ENCODE measurements around the gene PMVK.
A peak's percentile ranks its signal among the peaks of the same experiment; 100 is the strongest.

Gene PMVK

GRCh38 chr1:154951901-154952657 lies 15.6 kb upstream of the PMVK start:
- peak; percentile 30 to 47 for DNase-seq (ENCODE audit: low read depth in 2 of 2)

DNA sequence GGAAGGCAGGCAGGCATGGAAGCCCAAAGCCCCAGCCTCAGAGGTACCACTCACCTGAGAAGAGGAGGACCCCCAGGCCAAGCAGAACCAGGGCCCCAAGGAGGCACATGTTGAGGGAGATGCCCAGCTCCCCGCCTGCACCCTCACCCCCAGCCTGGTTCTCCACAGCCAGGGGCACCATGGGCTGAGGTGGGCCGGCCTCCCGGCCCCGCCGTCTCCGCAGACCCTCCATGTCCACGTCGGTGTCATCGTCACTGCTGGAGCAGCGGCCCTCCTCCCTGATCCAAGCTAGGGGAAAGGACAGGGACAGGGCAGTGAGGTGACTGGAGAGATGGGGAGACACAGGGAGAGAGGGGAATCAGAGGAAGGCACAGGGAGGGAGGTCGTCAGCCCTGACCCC lies 11.6 kb upstream of the PMVK start:
- DNase-seq (ENCODE audit: low read depth in 2 of 2), result no peak

DNA sequence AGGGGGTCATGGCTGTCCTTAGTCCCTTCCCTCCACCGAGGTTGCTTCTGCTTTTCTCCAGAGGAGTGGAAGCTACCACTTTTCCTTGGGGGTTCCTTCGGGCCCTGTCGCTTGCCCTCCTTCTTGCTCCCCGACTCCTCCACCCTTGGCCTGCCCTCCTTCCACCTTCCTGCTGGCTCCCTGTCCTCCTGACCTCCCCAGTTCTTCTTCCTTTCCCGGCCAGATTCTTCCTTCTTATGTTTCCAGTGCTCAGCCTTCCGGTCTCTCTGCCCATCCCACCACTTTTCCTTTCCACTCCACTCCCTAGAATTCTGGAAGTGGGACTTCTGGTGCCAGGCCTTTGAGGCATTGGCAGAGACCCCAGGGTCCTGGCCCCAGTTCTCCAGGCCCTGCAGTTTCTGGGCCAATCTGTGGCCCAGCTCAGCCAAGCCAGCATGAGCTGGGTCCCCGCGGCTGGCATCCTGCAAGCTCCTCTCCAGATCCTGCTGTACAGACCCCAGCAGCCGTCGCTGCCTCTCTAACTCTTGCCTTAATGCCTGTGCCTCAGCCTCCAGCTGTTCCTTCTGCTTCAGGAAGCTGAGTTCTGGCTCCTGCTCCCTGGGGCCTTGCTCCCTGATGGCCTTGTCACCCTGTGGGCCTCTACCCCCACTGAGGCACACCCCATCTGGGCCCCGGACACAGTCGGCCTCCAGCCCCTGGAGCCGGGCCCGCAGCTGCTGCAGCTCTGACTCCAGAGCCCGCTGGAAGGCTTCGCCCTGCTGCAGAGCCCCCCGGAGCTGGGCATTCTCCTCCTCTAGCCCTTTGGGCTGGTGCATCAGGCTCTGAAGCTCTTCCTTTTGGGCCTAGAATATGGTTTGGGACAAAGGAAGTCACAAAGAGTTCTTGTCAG lies 9.7 kb upstream of the PMVK start:
- no peak for DNase-seq (ENCODE audit: low read depth in 2 of 2)

GRCh38 chr1:154945160-154945961 lies 8.8 kb upstream of the PMVK start:
- DNase-seq (ENCODE audit: low read depth in 2 of 2), result no peak

DNA sequence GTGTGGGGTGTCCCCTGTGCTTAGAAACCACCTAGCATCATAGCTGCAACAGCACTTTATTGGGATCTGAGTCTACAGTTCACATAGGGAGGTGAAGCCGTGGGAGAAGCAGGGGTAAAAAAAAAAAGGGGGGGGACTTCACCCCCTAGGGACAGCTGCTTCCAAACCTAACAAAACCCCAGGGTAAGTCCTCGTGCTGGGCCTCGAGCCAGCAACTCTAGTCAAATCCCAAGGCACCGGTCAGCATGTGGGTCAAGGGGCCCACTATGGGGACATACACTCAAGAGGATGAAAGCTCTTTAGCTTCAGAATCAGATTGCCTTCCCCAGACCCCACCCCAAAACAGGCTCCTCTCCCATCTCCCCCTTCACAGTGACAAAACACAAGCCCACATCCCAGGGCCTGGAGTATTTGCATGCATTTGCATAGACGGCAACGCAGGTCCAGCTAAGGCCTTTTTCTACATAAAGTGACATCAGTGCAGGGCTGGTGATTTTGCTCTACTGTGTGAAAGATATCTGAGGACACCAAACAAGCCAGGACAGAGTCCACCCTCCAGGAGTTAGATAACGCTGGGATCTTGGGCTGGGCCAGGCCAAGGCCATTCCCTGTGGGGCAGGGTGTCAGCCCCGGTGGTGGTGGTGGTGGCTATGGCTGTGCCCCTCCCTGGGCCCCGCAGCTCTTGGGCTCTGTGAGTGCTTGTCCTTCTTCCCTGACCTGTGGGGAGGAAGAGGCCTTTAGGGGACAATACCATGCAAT lies 8.1 kb upstream of the PMVK start:
- DNase-seq (ENCODE audit: low read depth in 2 of 2), result no peak

DNA sequence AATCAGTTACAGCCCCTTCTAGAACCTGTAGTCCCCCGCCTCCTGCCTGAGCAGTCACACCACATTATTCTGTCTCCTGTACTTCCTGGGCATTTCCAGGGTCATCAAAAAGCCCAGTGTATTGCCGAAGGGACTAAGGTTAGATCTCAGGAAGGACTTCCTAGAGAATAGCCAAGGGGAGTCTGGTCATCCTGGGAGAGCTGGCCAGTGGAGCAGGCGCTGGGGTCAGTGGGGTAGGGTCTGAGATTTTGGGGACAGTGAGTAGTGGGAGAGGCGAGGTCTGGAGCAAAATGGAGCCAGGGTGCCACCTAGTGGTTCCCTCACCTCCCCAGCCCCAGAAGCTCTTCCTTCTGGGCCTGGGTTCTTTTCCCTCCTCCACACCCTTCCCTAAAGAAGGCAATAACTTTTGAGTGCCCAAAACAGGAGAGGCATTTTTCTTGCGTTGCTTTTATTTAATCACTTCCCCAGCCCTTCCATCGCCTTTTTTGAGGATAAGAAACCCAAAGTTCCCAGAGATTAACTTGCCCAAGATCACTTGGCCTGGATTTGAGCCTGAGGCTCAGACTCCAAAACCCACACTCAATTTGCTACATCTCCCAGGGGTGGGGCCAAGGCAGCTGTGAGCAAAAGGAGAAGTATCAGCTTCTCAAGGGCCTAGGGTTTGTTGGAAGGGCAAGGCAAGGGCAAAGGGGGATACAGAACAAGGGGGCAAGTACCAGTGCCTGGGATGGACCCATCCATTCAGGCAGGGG lies 7.3 kb upstream of the PMVK start:
- DNase-seq (ENCODE audit: low read depth in 2 of 2), result no peak

GRCh38 chr1:154941333-154942013 lies 5.0 kb upstream of the PMVK start:
- no peak for DNase-seq (ENCODE audit: low read depth in 2 of 2)

DNA sequence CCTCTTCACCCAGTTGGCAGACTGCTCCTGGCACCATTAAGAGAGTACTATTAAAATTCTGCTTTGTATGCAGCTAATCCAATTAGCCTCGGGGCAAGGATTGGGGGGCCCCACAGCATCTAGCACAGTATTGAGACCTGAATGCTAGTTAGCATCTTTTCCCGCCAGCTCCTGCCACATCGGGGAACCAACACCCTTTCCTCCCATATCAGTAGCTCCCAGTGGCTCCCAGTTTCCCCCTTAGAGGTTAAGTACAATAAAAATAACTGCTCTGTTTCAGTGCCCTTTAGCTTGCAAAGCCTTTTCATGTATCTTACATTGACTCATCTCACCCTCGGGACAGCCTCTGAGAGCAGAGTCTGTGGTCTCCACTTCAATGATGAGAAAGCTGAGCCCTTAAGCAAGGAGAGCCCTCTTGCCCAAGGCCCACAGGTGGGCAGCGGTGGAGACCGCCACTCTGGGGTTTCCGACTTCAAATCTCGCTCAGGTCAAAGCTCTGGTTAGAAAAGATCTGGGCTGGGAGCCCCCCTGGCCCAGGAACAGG lies 4.2 kb upstream of the PMVK start:
- DNase-seq (ENCODE audit: low read depth in 2 of 2), result no peak

GRCh38 chr1:154940213-154940560 lies 3.7 kb upstream of the PMVK start:
- no peak for DNase-seq (ENCODE audit: low read depth in 2 of 2)

DNA sequence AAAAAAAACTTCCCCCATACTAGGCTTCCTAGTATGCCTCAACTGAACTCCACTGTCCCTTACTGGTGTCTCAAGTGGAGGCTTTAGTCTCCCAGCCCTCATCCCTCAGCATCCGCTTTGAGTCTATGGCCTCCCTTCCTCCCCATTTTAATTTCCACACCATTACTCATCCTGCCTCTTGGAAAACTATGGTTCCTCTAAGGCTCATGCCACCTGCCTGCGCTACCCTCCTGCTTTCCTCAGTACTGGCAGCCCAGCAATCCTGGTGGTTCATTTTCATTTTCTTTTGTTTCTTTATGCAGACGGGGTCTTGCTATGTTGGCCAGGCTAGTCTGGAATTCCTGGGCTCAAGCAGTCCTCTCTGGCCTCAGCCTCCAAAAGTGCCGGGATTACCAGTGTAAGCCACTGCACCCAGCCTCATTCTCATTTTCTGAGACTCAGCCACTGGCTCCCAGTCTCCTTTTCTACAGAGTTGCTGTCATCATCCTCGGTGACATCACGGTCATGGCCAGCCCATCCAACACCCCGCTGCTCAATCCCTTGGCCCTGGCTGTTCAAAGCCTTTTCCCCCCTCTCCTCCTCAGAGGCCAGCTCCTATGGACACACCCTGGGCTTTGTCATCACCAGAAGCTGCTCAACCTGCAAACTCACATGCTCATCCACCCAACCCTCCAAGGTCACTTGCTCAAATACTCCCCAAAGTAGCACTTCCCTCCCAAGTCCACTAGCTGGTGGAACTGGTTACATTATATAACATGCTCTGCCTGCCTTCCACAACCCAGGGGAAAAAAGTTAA lies 2.3 kb upstream of the PMVK start:
- DNase-seq (ENCODE audit: low read depth in 2 of 2), result no peak

GRCh38 chr1:154937988-154938386 lies 1.5 kb upstream of the PMVK start:
- no peak for DNase-seq (ENCODE audit: low read depth in 2 of 2)

DNA sequence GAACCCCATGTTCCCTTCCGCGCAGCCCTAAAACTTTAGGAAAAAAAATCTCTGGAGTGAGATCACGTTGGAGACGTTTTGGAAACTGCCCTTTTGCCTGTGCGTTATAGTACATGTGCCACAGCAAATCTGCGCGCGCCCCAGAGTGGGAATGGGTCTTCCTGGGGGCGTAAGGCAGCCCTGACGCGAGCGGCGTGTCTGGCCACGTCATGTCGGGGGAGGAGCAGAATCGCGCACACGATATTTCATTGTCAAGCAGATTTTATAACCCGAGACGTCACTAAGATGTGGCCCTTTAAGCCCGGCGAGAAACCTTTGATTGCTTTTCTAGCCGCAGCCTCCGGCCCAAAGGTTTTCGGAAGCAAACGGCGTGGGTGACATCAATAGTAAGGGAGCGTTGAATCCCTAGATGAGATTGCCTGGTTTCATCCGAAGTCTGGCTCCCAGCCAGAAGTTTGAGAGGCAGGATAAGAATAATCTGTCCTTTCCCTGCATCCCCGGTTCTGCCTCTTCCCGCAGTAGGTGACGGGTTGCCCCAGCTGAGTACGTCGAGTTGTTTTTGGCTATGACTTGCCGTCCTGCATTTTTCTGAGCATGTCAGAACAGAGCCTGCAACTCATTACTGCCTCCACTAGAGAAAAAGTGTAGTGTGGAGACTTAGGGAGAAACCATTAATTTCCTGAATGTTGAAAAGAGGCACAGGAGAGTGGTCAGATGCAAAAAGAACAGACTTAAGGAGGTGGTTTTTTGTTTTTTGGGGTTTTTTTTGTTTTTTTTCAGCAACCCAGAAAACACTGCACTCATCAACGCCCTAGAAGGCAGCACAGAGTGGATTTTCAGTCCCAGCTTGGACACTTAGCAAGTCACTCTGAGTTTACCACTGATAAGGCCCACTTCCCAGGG lies 817 bp upstream of the PMVK start:
- DNase-seq (ENCODE audit: low read depth in 2 of 2), result peak; percentile 82

DNA sequence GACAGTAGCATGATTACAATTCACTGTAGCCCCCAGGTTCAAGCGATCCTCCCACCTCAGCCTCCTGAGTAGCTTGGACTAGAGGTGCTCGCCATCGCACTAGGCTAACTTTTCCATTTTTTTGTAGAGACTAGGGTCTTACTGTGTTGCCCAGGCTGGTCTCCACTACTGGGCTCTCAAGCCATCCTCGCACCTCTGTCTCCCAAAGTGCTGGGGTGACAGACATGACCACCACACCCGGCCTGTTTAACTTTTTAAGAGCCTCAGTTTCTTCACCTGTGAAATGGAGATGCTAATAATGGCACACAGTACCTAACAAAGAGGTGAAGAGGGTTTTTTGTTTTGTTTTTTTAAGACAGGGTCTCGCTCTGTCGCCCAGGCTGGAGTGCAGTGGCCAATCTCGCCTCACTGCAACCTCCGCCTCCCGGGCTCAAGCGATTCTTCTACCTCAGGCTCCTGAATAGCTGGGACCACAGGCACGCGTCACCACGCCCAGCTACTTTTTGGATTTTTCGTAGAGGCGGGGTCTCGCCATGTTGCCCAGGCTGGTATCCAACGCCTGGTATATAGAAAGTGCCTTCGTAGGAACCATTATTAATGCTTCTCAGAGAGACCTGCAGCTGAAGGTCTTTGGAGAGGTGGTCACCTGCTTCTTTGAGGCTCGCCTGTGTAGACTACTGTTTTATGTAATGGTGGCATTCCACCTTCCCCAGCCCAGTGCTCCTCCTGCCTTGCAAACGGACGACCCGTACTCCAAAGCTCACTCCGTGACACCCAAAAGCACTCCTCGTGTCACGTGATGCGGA lies 567 bp downstream of the PMVK start:
- DNase-seq (ENCODE audit: low read depth in 2 of 2), result no peak

- DNase-seq (ENCODE audit: low read depth in 2 of 2), result no peak
Observed at GRCh38 chr1:154934358-154934948, 2.1 kb downstream of the PMVK start.

DNA sequence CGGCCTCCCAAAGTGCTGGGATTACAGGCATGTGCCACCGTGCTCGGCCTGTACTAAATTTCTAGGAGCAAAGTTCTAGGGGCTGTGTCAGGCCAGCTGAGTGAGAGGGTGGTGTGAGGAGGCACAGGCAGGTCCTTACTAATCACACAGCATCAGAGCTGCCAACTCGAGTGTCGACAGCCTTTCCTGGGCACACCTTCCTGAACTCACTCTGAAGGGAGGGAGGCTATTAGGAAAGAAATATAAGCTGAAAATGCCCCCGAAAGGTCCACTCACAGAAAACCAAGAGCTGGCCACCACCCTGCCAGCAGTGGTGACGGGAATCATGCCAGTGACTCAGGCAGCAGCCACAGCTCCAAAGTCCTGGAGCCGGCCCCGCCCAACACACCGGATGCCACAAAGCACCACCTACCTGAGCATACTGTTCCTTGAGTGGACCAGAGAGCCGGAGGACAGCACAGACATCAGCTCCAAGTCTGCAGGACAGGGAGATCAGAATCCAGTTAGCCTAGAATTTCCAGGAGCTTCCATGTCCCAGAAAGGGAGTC lies 4.5 kb downstream of the PMVK start:
- no peak for DNase-seq (ENCODE audit: low read depth in 2 of 2)

- no peak for DNase-seq (ENCODE audit: low read depth in 2 of 2)
Observed at GRCh38 chr1:154926201-154926600, 10.3 kb downstream of the PMVK start.

Measured in stimulated activated CD8-positive, alpha-beta memory T cell treated with anti-CD3 and anti-CD28 coated beads, Interleukin-2, amount 100 ng/mL, for 48 hours (primary cell).